SK-N-SH (cell line): ENCODE measurements around the gene DCXR. TPM values are rescaled to one million over a fixed set of nuclear protein-coding genes. Genes with fewer than 3 reads are reported as not detected.

Experiments
- CTCF ChIA-PET: fragments of 300-600, 350-600 bp; formaldehyde crosslinking; extraction: SDS; loops from one replicate; lab custom pipeline; 2021; lab: Yijun Ruan, JAX
- POLR2A ChIA-PET: fragments of 350-600 bp; sonication (Branson Sonifier 250); formaldehyde crosslinking; extraction: SDS; loops from one replicate; lab custom pipeline; 2020; ENCODE audit warnings: antibody characterized with exemption, inconsistent platforms; lab: Yijun Ruan, JAX
- DNase-seq: peaks from one replicate; pipeline ENCODE4 v3.0.0; 2012
- H2AFZ ChIP-seq: fragments of 200-600 bp; sonication (generic); 2 replicates; pipeline ENCODE4 v1.8.1; 2016; ENCODE audit warnings: antibody characterized with exemption, mild to moderate bottlenecking, low read depth
- H3F3A ChIP-seq: fragments of 200-600 bp; sonication (generic); replicated peaks from 2 replicates; pipeline ENCODE3; 2016; ENCODE audit warnings: antibody characterized with exemption, mild to moderate bottlenecking; ENCODE audit not compliant: insufficient read depth
- H3K27ac ChIP-seq, 2 experiments: fragments of 200-500 bp in 1 of 2; fragments of 200-600 bp in 1 of 2; sonication (Bioruptor generic) in 1 of 2; sonication (generic), shearing (Covaris generic) in 1 of 2; 2 replicates each; pipeline versions ENCODE4 v1.5.1 to v1.6.1; 2014 to 2016; ENCODE audit warnings: low read depth in 2 of 2, inconsistent platforms in 1 of 2, low read length in 1 of 2, mild to moderate bottlenecking in 1 of 2, mixed read lengths in 1 of 2
- H3K27me3 ChIP-seq: fragments of 200-600 bp; sonication (generic), shearing (Covaris generic); 2 replicates; pipeline ENCODE4 v1.6.1; 2016; ENCODE audit warnings: mixed run types; ENCODE audit not compliant: insufficient read depth
- H3K36me3 ChIP-seq, 2 experiments: fragments of 200-500 bp in 1 of 2; fragments of 200-600 bp in 1 of 2; sonication (Bioruptor generic) in 1 of 2; sonication (generic) in 1 of 2; replicated peaks in 1 of 2; 2 replicates each; pipeline versions ENCODE3 to v1.5.1; 2014 to 2016; ENCODE audit warnings: low read length in 1 of 2, mild to moderate bottlenecking in 1 of 2; ENCODE audit not compliant: insufficient read depth in 2 of 2, control insufficient read depth in 1 of 2
- H3K4me1 ChIP-seq, 2 experiments: fragments of 200-500 bp in 1 of 2; fragments of 200-600 bp in 1 of 2; sonication (Bioruptor generic) in 1 of 2; sonication (generic), shearing (Covaris generic) in 1 of 2; 2 replicates each; pipeline versions ENCODE4 v1.5.1 to v1.6.1; 2014 to 2016; ENCODE audit warnings: low read depth in 1 of 2, low read length in 1 of 2, mixed run types in 1 of 2; ENCODE audit not compliant: insufficient read depth in 2 of 2, control insufficient read depth in 1 of 2
- H3K4me2 ChIP-seq: fragments of 200-600 bp; sonication (generic), shearing (Covaris generic); 2 replicates; pipeline ENCODE4 v1.6.1; 2017; ENCODE audit warnings: mixed run types
- H3K4me3 ChIP-seq, 2 experiments: fragments of 200-500 bp in 1 of 2; fragments of 200-600 bp in 1 of 2; sonication (Bioruptor generic) in 1 of 2; sonication (generic), shearing (Covaris generic) in 1 of 2; 2 replicates each; pipeline versions ENCODE4 v1.5.1 to v1.8.1; 2014 to 2016; ENCODE audit warnings: low read depth in 2 of 2, inconsistent platforms in 1 of 2, low read length in 1 of 2, mild to moderate bottlenecking in 1 of 2, mixed read lengths in 1 of 2, moderate library complexity in 1 of 2
- H3K79me2 ChIP-seq: fragments of 200-600 bp; sonication (generic); 2 replicates; pipeline ENCODE4 v1.8.1; 2017; ENCODE audit warnings: mild to moderate bottlenecking; ENCODE audit not compliant: insufficient read depth
- H3K9ac ChIP-seq: fragments of 200-600 bp; sonication (generic); 2 replicates; pipeline ENCODE4 v1.6.1; 2017; ENCODE audit warnings: mixed run types
- H3K9me2 ChIP-seq: fragments of 200-600 bp; sonication (generic); 2 replicates; pipeline ENCODE4 v1.6.1; 2017; ENCODE audit warnings: mixed run types
- H3K9me3 ChIP-seq: fragments of 200-600 bp; sonication (generic); 2 replicates; pipeline ENCODE4 v1.6.1; 2017; ENCODE audit warnings: mixed run types, mild to moderate bottlenecking, moderate library complexity
- H4K20me1 ChIP-seq: fragments of 200-600 bp; sonication (generic); 2 replicates; pipeline ENCODE4 v1.6.1; 2017; ENCODE audit warnings: mild to moderate bottlenecking, mixed run types; ENCODE audit not compliant: insufficient read depth
- CHD2 ChIP-seq: fragments of 150-350 bp; IDR thresholded peaks from 2 replicates; pipeline ENCODE4 v1.6.1; 2018; ENCODE audit warnings: low read length; ENCODE audit not compliant: partially characterized antibody
- CTCF ChIP-seq: fragments of 200-600 bp; sonication (generic); IDR thresholded peaks from 2 replicates; pipeline ENCODE4 v1.6.1; 2017; ENCODE audit warnings: antibody characterized with exemption, mild to moderate bottlenecking, moderate library complexity
- ELF1 ChIP-seq: IDR thresholded peaks from 2 replicates; pipeline ENCODE4 v1.4.0; 2012
- EP300 ChIP-seq, 2 experiments: IDR thresholded peaks; 2 replicates each; pipeline versions ENCODE4 v1.4.0 to v1.6.1; 2012; ENCODE audit warnings: borderline replicate concordance in 1 of 2, low read depth in 1 of 2, low read length in 1 of 2
- EZH2phosphoT487 ChIP-seq: fragments of 200-600 bp; sonication (generic); IDR thresholded peaks from 2 replicates; pipeline ENCODE4 v1.6.1; 2017; ENCODE audit warnings: low read depth, mixed run types, mild to moderate bottlenecking, antibody characterized with exemption, moderate library complexity, borderline replicate concordance
- FOSL2 ChIP-seq: IDR thresholded peaks from 2 replicates; pipeline ENCODE4 v1.4.0; 2012; ENCODE audit warnings: low read depth, mild to moderate bottlenecking, moderate library complexity, borderline replicate concordance
- FOXM1 ChIP-seq: IDR thresholded peaks from 2 replicates; pipeline ENCODE4 v1.4.0; 2012; ENCODE audit warnings: low read depth, mild to moderate bottlenecking
- GABPA ChIP-seq: IDR thresholded peaks from 2 replicates; pipeline ENCODE4 v1.4.0; 2012; ENCODE audit warnings: low read depth, mild to moderate bottlenecking
- JUND ChIP-seq: IDR thresholded peaks from 2 replicates; pipeline ENCODE4 v1.4.0; 2012
- MAX ChIP-seq: IDR thresholded peaks from 2 replicates; pipeline ENCODE4 v1.4.0; 2012; ENCODE audit warnings: low read depth
- MEF2A ChIP-seq: IDR thresholded peaks from 2 replicates; pipeline ENCODE4 v1.4.0; 2012; ENCODE audit warnings: low read depth, borderline replicate concordance
- MXI1 ChIP-seq: IDR thresholded peaks from 2 replicates; pipeline ENCODE4 v1.6.1; 2012; ENCODE audit warnings: mild to moderate bottlenecking, low read depth, low read length, improper control_type of control experiment
- NRF1 ChIP-seq: IDR thresholded peaks from 2 replicates; pipeline ENCODE4 v1.6.1; 2012; ENCODE audit warnings: low read depth, mild to moderate bottlenecking, low read length
- PBX3 ChIP-seq: IDR thresholded peaks from 2 replicates; pipeline ENCODE4; 2012
- RAD21 ChIP-seq: IDR thresholded peaks from 2 replicates; pipeline ENCODE4 v1.6.1; 2012; ENCODE audit warnings: mild to moderate bottlenecking, low read length
- RCOR1 ChIP-seq: fragments of 150-350 bp; IDR thresholded peaks from 2 replicates; pipeline ENCODE4 v1.6.1; 2017; ENCODE audit warnings: antibody characterized with exemption, low read length
- RXRA ChIP-seq: IDR thresholded peaks from 2 replicates; pipeline ENCODE4 v1.4.0; 2012; ENCODE audit warnings: low read depth, mild to moderate bottlenecking, borderline replicate concordance
- SIN3A ChIP-seq: IDR thresholded peaks from 2 replicates; pipeline ENCODE4 v1.6.1; 2012; ENCODE audit warnings: low read depth, mild to moderate bottlenecking, low read length, moderate library complexity, borderline replicate concordance
- USF1 ChIP-seq: IDR thresholded peaks from 2 replicates; pipeline ENCODE4 v1.4.0; 2012; ENCODE audit warnings: low read depth, borderline replicate concordance
- ZBTB33 ChIP-seq: IDR thresholded peaks from 2 replicates; pipeline ENCODE4 v1.4.0; 2012; ENCODE audit warnings: low read depth, borderline replicate concordance
- WGBS: methylation state at CpG from one replicate; pipeline ENCODE4 v1.1.6; 2017; ENCODE audit warnings: low lambda C conversion rate; 5-methylcytosine and 5-hydroxymethylcytosine counted together
- polyA plus RNA-seq, 3 experiments: library from polyadenylated mRNA; depleted of rRNA; stranded (reverse); fragments of >200 nt; gene quantifications; 2 replicates each; pipeline ENCODE4 v1.2.3, GENCODE V29; 2012

The DCXR gene
- polyA plus RNA-seq, 1 of the 3 experiments (the other 2 are of a cell fraction) = 190 TPM

- 2% methylated on average over 18 of the region's 47 CpGs for WGBS
- H4K20me1 ChIP-seq = no peaks in the 10 kb centered on the region
- peak overlapping the region in 1 of 2 experiments; percentile 24; a peak in 1 of 4 replicates for H3K27ac ChIP-seq
- peaks cover 26% of the 10 kb centered on the region for H3K79me2 ChIP-seq
- peaks cover 12 to 39% of the 10 kb centered on the region in 2 experiments for H3K36me3 ChIP-seq
- ChIA-PET POLR2A (interaction anchor here (0.6 to 1.0 kb wide), 3 partner anchors 13 to 34 kb away, joined by 3 read pairs; partner anchors contain the start of gene DCXR), CTCF (interaction anchor here (0.7 to 8.0 kb wide), 7 partner anchors 9 to 90 kb away, joined by 3 to 47 read pairs (median 4); partner anchors contain the start of genes DCXR, GPS1, RAC3 and RFNG)
- peaks cover 12% of the 10 kb centered on the region for H3F3A ChIP-seq
- no peaks in the 10 kb centered on the region for H3K9me2 ChIP-seq
- peak overlapping the region; percentile 100 for H3K4me2 ChIP-seq
- H3K9ac ChIP-seq = peak overlapping the region; percentile 89
- peaks cover 12 to 21% of the 10 kb centered on the region in 2 experiments; a peak in 2 of 4 replicates for H3K4me1 ChIP-seq
- H3K9me3 ChIP-seq = no peaks in the 10 kb centered on the region
- H3K27me3 ChIP-seq = no peaks in the 10 kb centered on the region
- no peak for DNase-seq
- TF ChIP-seq CHD2 (peak; percentile 71), USF1 (no peak), RXRA (no peak), MAX (peak; percentile 38; the same call in 1 of the 2 replicates), MXI1 (peak; percentile 90), MEF2A (no peak), GABPA (no peak), CTCF (no peak), ELF1 (no peak), RCOR1 (no peak), NRF1 (no peak), PBX3 (no peak), SIN3A (0 out of 2 replicates have a peak, but pooled peaks have one; percentile 56), RAD21 (no peak), JUND (no peak), EP300 (IDR thresholded peaks at IDR 0.05; ENCODE audit: borderline replicate concordance in 1 of 2, low read depth in 1 of 2, low read length in 1 of 2) (no peak), EZH2phosphoT487 (no peak), ZBTB33 (no peak), FOXM1 (no peak), FOSL2 (no peak)
- H3K4me3 ChIP-seq = peak overlapping the region; percentile 81 to 95
- no peak overlapping the region for H2AFZ ChIP-seq
These were observed 27.7 kb upstream of the DCXR start for GRCh38 chr17:82065193-82065637.
